Measurements from ENCODE around the gene FOXD2.

The FOXD2 gene

GRCh38 chr1:47409311-47410067 lies 28.4 kb upstream of the FOXD2 start:
- TF ChIP-seq CTCF (IDR thresholded peaks at IDR 0.05): no peak

- no peak for TF ChIP-seq CTCF (IDR thresholded peaks at IDR 0.05)
These were observed 27.8 kb upstream of the FOXD2 start for GRCh38 chr1:47410068-47410455.

DNA sequence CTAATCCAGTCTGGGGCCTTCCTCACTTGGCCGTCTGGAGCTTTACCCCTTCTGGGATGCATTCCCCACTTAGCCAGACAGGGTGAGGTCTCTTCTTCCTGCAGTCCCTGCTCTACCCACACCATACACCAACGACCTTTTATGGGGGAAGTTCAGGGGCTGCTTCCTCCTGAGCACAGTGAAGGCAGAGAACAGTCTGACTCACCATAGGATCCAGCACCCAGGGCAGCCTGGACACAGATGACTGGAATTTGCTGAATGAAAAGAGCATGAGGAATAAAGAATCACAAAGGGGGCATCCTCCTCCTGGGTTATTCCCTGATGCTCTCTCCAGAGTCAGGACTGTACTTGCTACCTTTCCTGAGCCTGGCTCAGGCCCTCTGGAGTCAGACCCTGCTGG lies 26.4 kb upstream of the FOXD2 start:
- TF ChIP-seq CTCF (IDR thresholded peaks at IDR 0.05): no peak

DNA sequence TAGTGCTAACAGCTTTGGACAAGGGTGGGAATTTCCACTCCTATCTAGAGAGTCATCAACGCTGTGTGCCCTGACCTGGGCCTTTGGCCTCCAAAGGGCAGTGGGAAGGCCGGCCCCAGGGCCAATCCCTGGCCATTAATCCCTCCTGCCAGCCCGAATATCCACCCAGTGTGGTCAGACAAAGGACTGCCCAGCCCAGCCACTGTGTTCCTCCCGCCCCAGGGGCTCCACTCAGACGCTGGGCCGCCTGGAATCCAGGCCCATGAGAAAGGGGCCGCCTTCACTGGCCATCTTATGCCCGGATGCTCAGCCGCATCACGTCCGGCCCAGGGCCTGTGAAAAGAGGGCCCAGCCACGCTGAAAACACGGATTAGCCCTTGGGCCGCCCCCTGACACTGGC lies 25.4 kb upstream of the FOXD2 start:
- TF ChIP-seq CTCF (IDR thresholded peaks at IDR 0.05): no peak

DNA sequence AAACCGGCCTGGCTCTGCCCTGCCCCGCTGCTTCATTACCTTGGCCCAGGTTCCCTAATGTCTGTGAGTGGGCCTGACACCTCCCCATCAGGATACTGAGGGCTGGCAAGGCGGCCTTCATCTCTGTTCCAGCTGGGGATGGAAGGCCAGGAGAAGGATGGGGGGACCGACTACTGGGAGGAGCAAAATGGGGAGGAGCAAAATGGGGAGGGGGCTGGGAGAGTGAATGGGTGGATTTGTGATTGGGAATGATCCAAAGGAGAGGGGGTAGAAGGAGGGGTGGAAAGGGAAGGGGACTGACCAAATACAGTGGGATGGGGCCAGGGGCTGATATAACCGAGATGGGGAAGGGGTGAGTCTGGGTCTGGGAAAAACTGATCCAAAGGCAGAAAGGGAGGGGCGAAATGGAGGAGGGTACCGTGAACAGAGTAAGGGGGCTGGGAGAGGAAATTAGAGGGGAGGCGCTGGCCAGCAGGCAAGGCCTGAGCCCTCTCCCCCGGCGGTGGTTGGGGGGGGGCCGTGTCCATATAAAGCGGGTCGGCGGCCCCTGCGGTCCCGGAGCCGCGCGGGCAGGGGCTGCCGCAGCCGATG lies 22.0 kb upstream of the FOXD2 start, which contains the start of gene FOXE3:
TSS of gene FOXE3 (plus strand) at position 558 of the 591 bp plus-strand sequence. CDS start at position 589, 31 bp downstream.
- no peak for TF ChIP-seq CTCF (IDR thresholded peaks at IDR 0.05)

- TF ChIP-seq CTCF (IDR thresholded peaks at IDR 0.05): no peak
These were observed 21.3 kb upstream of the FOXD2 start for GRCh38 chr1:47416319-47417169.

DNA sequence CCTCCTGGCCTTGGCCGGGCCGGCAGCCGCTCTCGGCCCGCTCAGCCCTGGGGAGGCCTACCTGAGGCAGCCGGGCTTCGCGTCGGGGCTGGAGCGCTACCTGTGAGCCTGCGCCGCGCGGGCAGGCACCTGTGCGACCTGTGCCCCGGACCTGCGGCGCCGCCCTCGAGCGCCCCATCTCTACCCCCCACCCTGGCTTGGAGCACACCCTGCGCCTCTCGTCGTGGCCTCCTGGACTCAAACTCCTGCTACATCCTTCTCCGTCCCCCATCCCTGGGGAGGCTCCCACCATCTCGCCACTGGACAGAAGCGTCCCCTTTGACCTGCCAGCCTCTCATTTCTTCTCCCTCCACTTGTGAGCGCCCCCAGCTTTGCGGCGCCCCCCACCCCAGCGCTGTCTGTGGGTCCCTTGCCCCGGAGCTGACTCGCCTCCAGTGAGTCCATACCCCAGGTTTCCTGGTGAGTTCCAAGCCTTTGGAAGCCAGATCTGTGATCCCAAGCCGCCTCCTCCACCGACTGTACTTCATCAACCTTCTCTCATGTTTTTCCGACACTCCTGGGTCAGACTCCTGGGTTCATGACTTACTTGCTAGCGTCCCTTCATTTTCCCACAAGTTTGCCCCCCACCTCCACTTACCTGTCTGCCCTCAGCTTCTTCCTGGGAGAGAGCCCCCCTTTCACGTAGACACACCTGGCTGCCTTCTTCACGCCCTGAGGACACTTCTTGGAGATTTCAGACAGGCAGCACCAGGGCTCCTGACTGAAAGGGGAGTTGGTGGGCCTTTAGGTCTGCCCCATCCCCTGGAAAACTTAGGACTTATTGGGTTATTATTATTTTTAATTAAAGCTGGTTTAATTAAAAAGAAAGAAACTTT lies 20.4 kb upstream of the FOXD2 start:
- no peak for TF ChIP-seq CTCF (IDR thresholded peaks at IDR 0.05)
